Erythroblast (primary cell): ENCODE data around the gene TACR1.

ENCODE experiments used
- GATA1 ChIP-seq: IDR thresholded peaks from 2 replicates; pipeline ENCODE4 v1.6.1; 2011; ENCODE audit warnings: low read depth, mild to moderate bottlenecking, control low read depth, low read length, moderate library complexity
- POLR2A ChIP-seq: IDR thresholded peaks from 2 replicates; pipeline ENCODE4 v1.6.1; 2011; ENCODE audit warnings: mild to moderate bottlenecking, low read length

GRCh38 chr2:75033516-75033915 is 165.8 kb downstream of the TACR1 start:
- no peak for TF ChIP-seq POLR2A
- no peak for TF ChIP-seq GATA1
